Fibroblast of pulmonary artery (primary cell): Measurements from ENCODE around the gene PCDHB16.
"Not testable (repeated sequence)": the region's sequence is repeated elsewhere in the genome, so short reads cannot be mapped to it uniquely, and the experiment has no call there.

Source experiments
- DNase-seq: peaks from one replicate; pipeline ENCODE4 v3.0.0-alpha.2; 2010; ENCODE audit warnings: low read depth
- H3K4me3 ChIP-seq: replicated peaks from 2 replicates; pipeline ENCODE4 v1.5.1; 2011; ENCODE audit warnings: low read depth, mild to moderate bottlenecking, control low read depth, low read length, moderate library complexity
- CTCF ChIP-seq: IDR thresholded peaks from 2 replicates; pipeline ENCODE4 v1.5.1; 2011; ENCODE audit warnings: mild to moderate bottlenecking, control low read depth, low read length, inconsistent platforms; ENCODE audit errors: missing control alignments

Gene PCDHB16

GRCh38 chr5:141182248-141182647, at the start of gene PCDHB16:
Gene PCDHB16, plus strand, starts transcription at chr5:141182387. Its CDS starts 173 bp downstream, at chr5:141182560.
- TF ChIP-seq CTCF: no peak
- no peak within 1 kb of the TSS for H3K4me3 ChIP-seq
- peak; percentile 16 for DNase-seq

GRCh38 chr5:141135030-141135717, 47.0 kb upstream of the PCDHB16 start, which contains the start of gene PCDHB5:
Gene PCDHB5, plus strand, starts transcription at chr5:141135206. Its CDS starts 229 bp downstream, at chr5:141135435.
- peak; percentile 27 for TF ChIP-seq CTCF
- peak; percentile 27 for DNase-seq
- peak within 1 kb of the TSS; percentile 41 for H3K4me3 ChIP-seq

- H3K4me3 ChIP-seq: peak overlapping the region; percentile 41
- DNase-seq: no peak
- no peak for TF ChIP-seq CTCF
Observed at GRCh38 chr5:141135718-141136266, 46.4 kb upstream of the PCDHB16 start.

- H3K4me3 ChIP-seq, DNase-seq: not testable (repeated sequence)
Observed at GRCh38 chr5:141137346-141137745, 44.8 kb upstream of the PCDHB16 start.

GRCh38 chr5:141149812-141150211, 32.4 kb upstream of the PCDHB16 start, which contains the start of gene PCDHB6:
Gene PCDHB6, plus strand, starts transcription at chr5:141150057. Its CDS starts 201 bp downstream, at chr5:141150258.
- no peak within 1 kb of the TSS for H3K4me3 ChIP-seq
- peak; percentile 6 for DNase-seq
- no peak for TF ChIP-seq CTCF

GRCh38 chr5:141150224-141150992, 31.8 kb upstream of the PCDHB16 start:
- DNase-seq: no peak
- H3K4me3 ChIP-seq: no peak overlapping the region
- TF ChIP-seq CTCF: no peak

GRCh38 chr5:141150993-141151325, 31.2 kb upstream of the PCDHB16 start:
- no peak for DNase-seq
- TF ChIP-seq CTCF: no peak

GRCh38 chr5:141151632-141152031, 30.6 kb upstream of the PCDHB16 start:
- not testable (repeated sequence) for H3K4me3 ChIP-seq, DNase-seq

More at GRCh38 chr5:141150993-141151325, 31.2 kb upstream of the PCDHB16 start:
- no peak overlapping the region for H3K4me3 ChIP-seq

- not testable (repeated sequence) for H3K4me3 ChIP-seq
Observed at GRCh38 chr5:141152096-141152495, 30.1 kb upstream of the PCDHB16 start.

More at GRCh38 chr5:141152096-141152495, 30.1 kb upstream of the PCDHB16 start:
- DNase-seq: not testable (repeated sequence)
